HG02759 (cell line): Measurements from ENCODE around the gene MYO6.

Experiments used
- ATAC-seq: cut with Tn5 transposase; IDR thresholded peaks from one replicate; pipeline ENCODE4 v1.9.1; 2021; ENCODE audit warnings: mild to moderate bottlenecking, moderate library complexity; ENCODE audit not compliant: unreplicated experiment

Gene MYO6

DNA sequence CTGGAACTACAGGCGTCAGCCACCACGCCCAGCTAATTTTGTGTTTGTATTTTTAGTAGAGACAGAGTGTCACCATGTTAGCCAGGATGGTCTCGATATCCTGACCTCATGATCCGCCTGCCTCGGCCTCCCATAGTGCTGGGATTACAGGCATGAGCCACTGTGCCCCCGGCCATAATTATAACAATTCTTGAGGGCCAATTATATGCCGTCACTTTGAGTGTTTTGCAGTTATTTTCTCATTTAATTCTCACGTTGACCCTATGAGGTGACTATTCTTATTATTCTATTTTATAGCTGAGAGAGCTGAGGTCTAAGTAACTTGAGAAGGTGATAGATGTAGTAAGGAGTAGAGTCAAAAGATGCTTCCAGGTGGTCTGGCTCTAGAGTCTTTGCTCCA, 13.0 kb downstream of the MYO6 start:
- ATAC-seq, result no peak

DNA sequence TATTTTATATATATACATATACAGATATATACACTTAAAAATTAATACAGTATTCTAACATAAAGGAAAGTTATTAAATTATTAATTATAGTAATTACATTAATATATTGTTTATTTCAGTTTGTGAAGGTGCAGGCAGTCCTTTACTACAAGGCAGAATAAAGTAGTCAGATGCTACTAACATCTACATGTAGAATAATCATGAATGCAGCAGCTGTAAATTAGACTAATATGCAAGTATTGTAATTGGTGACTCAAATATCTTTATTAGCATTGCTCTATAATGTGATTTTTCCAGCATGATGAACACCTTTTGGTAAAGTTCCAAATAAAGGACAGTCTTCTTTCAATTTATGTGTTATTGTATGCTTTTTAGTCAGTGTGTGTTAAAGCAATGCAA, 17.3 kb downstream of the MYO6 start:
- ATAC-seq, result no peak

DNA sequence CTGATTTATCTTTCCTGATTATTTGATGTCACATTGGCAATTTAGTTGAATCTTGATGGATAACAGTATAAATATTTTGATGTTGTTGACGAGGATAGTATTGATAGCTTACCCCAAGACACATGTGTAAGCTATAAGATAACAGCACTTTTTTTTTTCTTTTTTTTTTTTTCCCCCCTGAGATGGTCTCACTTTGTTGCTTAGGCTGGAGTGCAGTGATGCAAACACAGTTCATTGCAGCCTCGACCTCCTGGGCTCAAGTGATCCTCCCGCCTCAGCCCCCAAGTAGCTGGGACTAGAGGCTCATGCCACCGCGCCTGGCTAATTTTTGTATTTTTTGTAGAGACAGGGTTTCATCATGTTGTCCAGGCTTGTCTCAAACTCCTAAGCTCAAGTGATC, 21.8 kb downstream of the MYO6 start:
- ATAC-seq, result no peak

DNA sequence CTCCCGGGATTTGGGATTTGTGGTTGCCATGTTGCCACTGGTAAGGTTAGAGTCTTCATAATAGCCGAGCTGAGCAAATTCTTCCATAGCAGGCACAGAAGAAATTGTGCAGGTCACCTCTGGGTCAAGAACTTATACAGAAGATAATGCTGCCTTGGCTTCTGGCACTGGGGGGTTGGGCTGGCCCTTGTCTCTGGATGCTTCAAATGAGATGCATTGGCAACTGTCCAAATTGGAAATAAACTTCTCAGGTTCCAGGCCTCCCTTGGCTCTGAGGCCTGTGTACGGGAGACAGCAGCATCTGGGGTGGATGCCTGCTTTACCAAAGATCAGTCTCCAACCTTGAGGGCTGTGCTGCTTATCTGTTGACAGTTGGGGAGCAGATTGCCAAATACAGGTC, 26.2 kb downstream of the MYO6 start:
- no peak for ATAC-seq

DNA sequence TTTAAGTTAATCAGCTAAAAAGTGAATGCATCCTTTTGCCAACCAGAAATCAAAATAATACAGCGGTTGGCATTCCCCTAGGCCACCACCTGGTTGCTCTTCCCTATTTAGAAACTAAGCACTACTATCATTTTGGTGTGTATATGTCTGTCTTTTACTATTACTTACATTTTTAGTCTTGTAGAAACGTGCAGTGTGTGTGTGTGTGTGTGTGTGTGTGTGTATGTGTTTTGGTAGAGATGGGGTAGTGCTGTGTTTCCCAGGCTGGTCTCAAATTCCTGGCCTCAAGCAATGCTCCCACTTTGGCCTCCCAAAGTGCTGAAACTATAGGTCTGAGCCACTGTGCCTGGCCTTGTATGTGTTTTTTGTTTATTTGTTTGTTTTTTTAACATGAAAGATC, 27.4 kb downstream of the MYO6 start:
- ATAC-seq, result no peak

DNA sequence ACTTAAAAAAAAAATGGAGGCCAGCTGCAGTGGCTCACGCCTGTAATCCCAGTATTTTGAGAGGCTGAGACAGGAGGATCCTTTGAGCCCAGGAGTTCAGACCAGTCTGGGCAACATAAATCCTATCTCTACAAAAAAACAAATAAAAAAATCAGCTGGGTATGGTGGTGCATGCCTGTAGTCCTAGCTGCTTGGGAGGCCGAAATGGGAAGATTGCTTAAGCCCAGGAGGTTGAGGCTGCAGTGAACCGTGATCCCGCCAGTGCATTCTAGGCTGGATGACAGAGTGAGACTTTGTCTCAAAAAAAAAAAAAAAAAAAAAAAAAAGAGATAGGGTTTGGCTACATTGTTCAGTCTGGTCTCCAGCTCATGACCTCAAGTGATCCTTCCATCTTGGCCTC, 29.7 kb downstream of the MYO6 start:
- ATAC-seq, result no peak

DNA sequence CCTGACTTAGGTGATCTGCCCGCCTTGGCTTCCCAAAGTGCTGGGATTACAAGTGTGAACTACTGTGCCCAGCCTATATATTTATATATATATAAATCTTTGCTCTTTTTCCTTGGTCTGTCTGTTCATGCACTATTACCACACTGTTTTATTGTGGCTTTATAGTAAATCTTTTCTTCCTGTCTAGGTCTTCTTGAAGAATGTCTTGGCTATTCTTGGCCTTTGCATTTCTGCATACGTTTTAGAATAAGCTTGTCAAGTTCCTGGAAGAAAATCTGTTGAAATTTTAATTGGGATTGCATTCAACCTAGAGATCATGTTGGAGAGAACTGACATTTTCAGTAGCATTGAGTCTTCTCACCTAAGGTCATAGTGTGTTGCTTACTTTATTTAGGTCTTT, 37.1 kb downstream of the MYO6 start:
- ATAC-seq, result no peak

DNA sequence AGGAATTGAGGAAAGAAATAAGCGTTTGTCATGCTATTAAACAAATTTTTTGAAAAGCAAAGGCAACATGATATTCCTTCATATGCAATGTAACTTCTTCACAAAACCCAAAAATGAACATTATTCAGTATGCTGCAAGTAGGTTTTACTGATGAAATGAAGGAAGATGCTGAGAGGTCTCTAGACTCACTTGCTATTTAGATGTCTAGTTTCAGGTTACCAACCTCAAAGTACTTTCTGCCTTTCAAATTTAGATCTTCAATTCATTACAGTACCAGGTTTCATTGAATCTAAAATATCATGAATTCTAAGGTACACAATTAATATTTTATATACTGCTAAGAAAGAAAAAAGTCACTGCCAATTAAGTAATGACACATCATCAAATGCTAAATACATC, 39.9 kb downstream of the MYO6 start:
- ATAC-seq, result no peak

DNA sequence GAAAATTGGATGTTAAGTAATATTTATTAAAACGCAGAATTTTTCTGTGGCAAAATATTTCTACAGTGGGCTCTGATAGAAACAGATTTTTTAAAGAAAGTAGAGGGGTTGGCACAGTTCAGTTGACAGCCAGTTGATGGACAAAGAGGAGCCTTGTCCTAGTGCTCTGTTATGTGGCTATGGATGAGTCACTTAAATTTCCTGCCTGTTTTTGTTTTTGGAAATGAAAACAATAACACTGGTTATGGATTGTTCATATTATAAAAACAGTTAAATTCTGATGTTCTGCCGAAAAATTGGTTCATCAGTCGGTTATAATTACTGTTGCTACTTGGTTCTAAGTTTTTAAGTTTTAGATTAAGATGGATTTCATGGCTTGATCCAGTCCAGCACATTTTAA, 42.8 kb downstream of the MYO6 start:
- no peak for ATAC-seq

DNA sequence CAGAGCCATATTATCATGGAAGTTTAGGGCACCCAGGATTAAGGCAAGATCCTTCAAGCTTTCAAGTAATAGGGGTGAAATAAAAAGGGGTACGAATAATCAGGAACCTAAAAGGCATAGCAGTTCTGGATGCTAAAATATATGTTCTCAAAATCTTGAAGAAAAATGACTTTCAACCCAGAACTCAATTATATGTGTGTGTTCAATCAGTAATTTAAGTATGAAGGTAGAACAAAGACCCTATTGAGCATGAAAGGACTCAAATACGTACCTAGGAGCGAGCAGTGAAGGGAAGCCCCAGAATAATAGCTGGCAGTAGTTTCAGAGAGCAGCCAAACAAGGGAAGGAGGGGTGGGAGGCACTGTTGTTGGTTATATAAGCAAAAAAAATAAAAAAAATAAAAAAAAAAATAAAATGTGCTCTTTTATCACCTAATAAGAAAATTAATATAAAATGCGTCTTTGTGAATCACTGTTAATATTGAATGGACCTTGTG, 45.4 kb downstream of the MYO6 start:
- no peak for ATAC-seq

DNA sequence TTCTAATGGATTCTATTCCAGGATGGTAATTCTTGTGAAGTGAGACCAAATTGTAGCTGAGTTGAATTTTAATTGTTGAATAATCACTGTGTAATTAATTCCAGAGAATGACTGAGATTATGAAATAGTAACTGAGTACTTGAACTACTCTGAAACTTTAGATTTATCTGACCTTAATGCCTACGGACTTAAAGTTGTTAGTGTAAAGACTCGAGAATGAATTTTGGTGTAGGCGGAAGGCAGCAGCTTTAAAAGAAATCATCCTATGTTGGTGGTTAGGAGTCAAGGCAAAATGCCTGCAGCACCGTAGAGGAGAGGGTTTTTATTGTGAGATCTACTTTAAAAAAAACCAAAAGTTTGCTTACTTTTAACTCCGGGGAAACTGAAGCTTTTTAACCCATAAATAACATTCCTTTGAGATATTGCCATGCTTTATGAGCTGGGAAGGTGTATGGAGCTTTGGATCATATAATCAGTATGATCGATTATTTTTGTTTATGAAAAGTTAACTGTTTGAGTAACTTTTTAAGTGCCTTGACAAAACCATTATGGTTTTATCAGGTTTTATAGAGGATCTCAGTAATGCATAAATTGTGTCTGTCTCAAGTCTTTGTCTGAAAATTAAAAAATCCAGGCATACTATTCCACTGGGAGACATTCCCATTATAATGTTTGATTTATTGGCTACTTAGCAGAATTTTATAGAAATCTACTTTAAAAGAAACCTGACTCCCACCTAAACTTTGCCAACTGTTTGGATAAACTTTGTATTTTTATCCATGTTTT, 46.1 kb downstream of the MYO6 start:
- ATAC-seq, result no peak

DNA sequence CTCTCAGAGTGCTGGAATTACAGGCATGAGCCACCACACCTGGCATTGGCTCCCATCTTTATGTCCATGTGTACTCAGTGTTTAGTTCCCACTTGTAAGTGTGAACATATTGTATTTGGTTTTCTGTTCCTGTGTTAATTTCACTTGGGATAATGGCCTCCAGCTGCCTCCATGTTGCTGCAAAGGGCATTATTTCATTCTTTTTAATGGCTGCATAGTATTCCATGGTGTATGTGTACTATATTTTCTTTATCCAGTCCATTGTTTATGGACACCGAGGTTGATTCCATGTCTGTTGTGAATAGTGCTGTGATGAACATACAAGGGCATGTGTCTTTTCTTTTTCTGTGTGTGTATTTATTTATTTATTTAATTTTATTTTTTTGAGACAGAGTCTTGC, 47.7 kb downstream of the MYO6 start:
- no peak for ATAC-seq

DNA sequence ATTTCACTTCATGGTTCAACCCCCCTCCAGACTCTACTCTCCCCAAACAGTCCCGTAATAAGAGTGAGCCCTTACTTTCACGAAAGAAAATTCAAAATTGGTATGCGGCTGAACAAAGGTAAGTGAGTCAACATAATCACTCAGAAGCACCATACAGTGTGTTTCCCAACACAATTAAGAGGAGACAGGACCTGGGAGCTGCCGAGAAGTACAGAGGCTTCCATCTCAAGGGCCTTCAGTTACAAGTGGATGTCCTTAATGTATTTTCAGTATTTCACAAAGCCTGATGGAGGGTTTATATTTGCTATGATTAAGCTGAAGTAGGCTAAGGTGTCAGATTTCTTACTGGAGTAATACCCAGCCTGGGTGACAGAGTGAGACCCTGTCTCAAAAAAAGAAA, 51.1 kb downstream of the MYO6 start:
- no peak for ATAC-seq

DNA sequence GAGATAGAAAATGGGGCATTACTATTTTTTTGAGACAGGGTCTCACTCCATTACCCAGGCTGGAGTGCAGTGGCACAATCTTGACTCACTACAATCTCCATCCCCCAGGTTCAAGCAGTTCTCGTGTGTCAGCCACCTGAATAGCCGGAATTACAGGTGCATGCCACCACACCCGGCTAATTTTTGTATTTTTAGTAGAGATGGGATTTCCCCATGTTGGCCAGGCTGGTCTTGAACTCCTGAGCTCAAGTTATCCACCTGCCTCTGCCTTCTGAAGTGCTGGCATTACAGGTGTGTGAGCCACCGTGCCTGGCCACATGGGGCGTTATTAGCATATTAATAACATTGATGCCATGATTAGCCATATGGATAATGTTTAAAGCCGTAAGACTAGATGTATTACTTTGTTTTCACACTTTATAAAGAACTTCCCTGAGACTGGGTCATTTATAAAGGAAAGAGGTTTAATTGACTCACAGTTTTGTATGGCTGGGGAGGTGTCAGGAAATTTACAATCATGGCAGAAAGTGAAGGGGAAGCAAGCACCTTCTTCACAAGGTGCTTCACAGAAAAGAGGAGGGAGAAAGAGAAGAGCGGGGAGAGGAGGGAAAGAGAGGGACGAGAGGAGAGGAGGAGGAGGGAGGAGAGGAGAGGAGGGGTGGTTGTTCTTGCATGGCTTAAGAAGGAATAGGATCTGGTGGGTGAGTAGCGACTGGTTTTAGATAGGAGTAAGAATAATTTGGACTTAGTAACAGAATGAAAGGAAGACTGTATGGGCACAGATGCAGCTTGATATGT, 51.9 kb downstream of the MYO6 start:
- ATAC-seq, result no peak

DNA sequence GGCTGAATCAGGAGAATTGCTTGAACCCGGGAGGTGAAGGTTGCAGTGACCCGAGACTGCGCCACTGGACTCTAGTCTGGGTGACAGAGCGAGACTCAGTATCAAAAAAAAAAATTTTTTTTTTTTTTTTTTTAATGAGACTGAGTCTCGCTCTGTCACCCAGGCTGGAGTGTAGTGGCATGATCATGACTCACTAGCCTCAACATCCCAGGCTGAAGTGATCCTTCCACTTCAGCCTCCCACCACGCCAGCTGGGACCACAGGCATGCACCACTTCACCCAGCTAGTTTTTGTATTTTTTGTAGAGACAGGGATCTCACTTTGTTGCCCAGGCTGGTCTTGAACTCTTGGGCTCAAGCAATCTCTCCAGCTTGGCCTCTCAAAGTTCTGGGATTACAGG, 53.3 kb downstream of the MYO6 start:
- ATAC-seq, result no peak

DNA sequence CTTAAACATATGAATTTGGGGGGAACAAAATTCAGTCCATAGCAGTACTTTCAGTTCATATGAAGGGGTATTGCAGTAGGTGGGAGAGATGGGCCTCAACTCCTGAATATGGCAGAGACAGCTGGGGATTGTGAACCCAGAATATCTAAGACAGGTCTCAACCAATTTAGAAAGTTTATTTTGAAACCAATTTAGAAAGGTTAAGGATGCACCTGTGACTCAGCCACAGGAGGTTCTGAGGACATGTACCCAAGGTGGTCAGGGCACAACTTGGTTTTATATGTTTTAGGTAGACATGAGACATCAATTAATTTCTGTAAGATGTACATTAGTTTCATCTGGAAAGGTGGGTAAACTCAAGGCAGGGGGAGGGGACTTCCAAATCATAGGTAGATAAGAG, 59.5 kb downstream of the MYO6 start:
- ATAC-seq, result no peak

DNA sequence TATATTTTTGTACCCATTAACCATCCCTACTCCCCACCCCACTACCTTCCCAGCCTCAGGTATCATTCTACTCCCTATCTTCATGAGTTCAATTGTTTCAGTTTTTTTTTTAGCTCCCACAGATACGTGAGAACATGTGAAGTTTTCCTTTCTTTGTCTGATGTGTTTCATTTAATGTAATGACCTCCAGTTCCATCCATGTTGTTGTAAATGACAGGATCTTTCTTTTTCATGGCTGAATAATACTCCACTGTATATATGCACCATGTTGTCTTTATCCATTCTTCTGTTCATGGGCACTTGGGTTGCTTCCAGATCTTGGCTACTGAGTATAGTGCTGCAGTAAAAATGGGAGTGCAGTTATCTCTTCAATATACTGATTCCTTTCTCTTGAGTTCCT, 63.5 kb downstream of the MYO6 start:
- no peak for ATAC-seq

DNA sequence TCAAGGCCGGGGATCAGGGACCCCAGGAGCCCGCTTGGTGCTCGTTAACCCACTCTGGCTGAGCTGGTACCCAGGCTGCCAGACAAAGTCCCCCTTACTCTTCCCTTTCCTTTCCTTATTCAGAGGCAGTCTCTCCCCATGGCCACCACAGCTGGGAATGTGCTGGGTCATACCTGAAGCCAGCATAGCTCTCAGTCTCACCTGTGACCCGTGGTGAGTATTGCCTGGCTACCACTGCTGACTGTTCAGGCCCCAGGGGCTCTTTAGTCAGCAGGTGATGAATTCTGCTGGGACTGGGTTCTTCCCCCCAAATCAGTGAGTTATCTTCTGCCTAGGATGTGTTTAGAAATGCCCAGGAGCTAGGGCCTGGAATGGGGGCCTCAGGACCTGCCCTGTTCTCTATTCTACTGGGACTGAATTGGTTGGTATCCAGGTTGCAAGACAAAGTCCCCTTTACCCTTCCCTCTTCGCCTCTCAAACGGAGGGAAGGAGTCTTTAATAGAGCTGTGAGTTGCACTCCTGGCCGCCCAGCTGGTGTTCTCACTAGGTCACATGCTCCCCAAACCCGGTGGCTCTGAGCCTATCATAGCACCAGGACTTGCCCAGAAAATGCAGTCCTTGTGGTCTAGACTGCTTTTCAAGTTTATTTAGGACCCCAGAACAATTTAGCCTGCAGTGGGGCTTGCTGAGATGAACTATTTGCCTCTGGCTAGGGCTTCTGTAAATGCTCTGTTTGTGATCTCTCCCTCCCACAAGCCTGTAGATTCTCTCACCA, 64.6 kb downstream of the MYO6 start:
- ATAC-seq, result no peak

DNA sequence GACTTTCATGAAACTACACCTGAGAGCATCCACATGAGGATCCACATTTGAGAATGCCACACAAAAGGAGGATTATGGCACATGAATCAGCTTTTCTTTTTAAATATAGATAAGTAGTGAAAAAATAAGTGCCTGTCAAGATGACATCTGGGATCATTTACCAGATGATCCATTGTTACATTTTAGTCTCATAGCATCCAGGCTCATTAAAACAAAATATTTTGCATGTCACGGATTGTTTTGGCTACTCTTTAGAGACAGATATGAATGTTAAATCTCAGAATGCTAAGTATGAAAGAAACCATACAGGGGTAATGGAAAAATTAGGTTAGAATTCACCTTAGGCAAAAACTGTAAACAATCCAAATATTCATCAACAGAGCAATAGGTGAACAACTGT, 66.7 kb downstream of the MYO6 start:
- ATAC-seq, result no peak

DNA sequence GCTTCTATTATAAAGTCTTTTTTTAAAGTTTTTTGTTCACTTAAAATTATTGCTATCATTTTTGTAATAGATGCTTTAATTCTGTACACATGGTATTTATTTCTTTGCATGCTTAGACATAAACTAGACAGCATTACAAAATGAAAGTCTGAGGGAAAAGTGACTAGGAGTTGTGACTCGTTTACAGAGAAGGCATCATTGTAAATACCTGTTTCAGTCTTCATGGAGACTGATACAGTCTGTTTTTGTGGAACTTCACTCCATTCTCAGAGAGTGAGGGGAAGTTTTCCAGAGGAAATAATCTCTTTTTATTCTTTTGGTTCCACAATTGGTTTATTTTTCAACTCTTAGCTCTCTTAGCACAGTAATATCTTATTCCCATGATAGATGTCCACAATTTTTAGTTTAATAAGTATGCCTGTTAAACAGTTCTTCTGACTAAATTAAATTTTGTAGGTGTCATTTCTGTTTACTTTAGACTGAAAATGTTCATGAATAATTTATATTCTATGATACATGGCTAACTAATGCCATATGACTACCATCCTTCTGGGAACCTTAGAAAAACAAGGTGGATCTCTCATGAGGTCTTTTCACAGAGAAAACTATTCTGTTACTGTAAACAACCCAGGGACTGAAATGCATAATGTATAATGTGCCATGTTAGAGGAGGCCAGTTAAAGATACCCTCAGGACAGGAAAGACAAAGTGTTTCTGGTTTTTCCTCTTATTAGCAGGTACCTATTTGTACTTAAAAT, 69.2 kb downstream of the MYO6 start:
- no peak for ATAC-seq
